Type B pancreatic cell (in vitro differentiated cells): ENCODE data around the gene PDXP. TPM values are rescaled to one million over a fixed set of nuclear protein-coding genes. Genes with fewer than 3 reads are reported as not detected.
"Not testable (repeated sequence)": the region's sequence is repeated elsewhere in the genome, so short reads cannot be mapped to it uniquely, and the experiment has no call there.

Source experiments
- DNase-seq: peaks from one replicate; pipeline ENCODE4 v3.0.0; 2021; ENCODE audit warnings: mixed read lengths; ENCODE audit not compliant: unreplicated experiment; ENCODE audit errors: extremely low spot score
- H3K27ac Mint-ChIP-seq: 2 replicates; pipeline ENCODE4 v1.8.0; 2021; ENCODE audit warnings: mild to moderate bottlenecking, mixed read lengths
- H3K27me3 Mint-ChIP-seq: 2 replicates; pipeline ENCODE4 v1.8.0; 2021; ENCODE audit warnings: mixed read lengths
- H3K36me3 Mint-ChIP-seq: 2 replicates; pipeline ENCODE4 v1.8.0; 2021; ENCODE audit warnings: mixed read lengths
- H3K4me1 Mint-ChIP-seq: one replicate; pipeline ENCODE4 v1.8.0; 2021; ENCODE audit warnings: mixed read lengths; ENCODE audit not compliant: unreplicated experiment
- H3K4me3 Mint-ChIP-seq: 2 replicates; pipeline ENCODE4 v1.8.0; 2021; ENCODE audit warnings: mild to moderate bottlenecking, mixed read lengths
- H3K9me3 Mint-ChIP-seq: 2 replicates; pipeline ENCODE4 v1.8.0; 2021; ENCODE audit warnings: mixed read lengths
- CTCF ChIP-seq: fragments of 200-600 bp; sonication (generic); conservative IDR thresholded peaks from 2 replicates; pipeline ENCODE4 v1.5.0; 2021; ENCODE audit warnings: antibody characterized with exemption, mild to moderate bottlenecking
- long read RNA-seq: library from polyadenylated mRNA; unstranded; transcript quantifications from one replicate; pipeline ENCODE4 v2.0.0, GENCODE V29; 2020
- total RNA-seq: library from RNA; stranded (reverse); gene quantifications from 2 replicates; pipeline ENCODE4 v1.2.1, GENCODE V29; 2021; ENCODE audit warnings: low replicate concordance

PDXP gene
- total RNA-seq, result 15.6 and 30.2 TPM in 2 replicates
- long read RNA-seq, partial matches to known transcripts, result 0 of 1 reads
- long read RNA-seq, other reads (novel, unspliced or antisense), result 0 of 1 reads

GRCh38 chr22:37658133-37659065, at the start of gene PDXP:
Gene PDXP, plus strand, starts transcription at chr22:37658723. Its CDS starts 60 bp downstream, at chr22:37658783.
- no peak for TF ChIP-seq CTCF
- peak; percentile 99 for DNase-seq
- Mint-ChIP-seq H3K4me1 (peaks cover 41% of the 10 kb centered on the region), H3K27me3 (no peaks in the 10 kb centered on the region), H3K27ac (peak within 1 kb of the TSS; percentile 85), H3K4me3 (peak within 1 kb of the TSS; percentile 94), H3K9me3 (no peaks in the 10 kb centered on the region), H3K36me3 (no peaks in the 10 kb centered on the region)

GRCh38 chr22:37609240-37610152, 49.0 kb upstream of the PDXP start:
- peak overlapping the region; percentile 98 for H3K4me3 Mint-ChIP-seq
- TF ChIP-seq CTCF, result no peak
- H3K27ac Mint-ChIP-seq, result peak overlapping the region; percentile 95
- H3K9me3 Mint-ChIP-seq, result no peaks in the 10 kb centered on the region
- DNase-seq, result no peak
- no peaks in the 10 kb centered on the region for H3K27me3 Mint-ChIP-seq
- peaks cover 18% of the 10 kb centered on the region for H3K4me1 Mint-ChIP-seq
- no peaks in the 10 kb centered on the region for H3K36me3 Mint-ChIP-seq

DNA sequence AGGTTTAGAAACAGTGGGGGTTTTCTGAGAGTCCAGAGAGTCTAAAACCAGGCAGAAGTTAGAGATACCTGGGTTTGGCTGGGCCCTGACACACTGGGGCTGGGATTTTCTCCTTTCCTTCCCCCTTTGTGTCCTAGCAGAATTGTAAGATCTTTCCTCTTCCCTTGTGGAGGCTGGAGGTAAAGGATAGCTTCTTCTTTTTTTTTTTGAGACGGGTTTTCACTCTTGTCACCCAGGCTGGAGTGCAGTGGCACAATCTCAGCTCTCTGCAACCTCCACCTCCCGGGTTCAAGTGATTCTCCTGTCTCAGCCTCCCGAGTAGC, 48.4 kb upstream of the PDXP start:
- H3K4me1 Mint-ChIP-seq, result peaks cover 18% of the 10 kb centered on the region
- H3K36me3 Mint-ChIP-seq, H3K9me3 Mint-ChIP-seq, DNase-seq, H3K27me3 Mint-ChIP-seq, H3K27ac Mint-ChIP-seq: not testable (repeated sequence)
- peak overlapping the region; percentile 98 for H3K4me3 Mint-ChIP-seq

DNA sequence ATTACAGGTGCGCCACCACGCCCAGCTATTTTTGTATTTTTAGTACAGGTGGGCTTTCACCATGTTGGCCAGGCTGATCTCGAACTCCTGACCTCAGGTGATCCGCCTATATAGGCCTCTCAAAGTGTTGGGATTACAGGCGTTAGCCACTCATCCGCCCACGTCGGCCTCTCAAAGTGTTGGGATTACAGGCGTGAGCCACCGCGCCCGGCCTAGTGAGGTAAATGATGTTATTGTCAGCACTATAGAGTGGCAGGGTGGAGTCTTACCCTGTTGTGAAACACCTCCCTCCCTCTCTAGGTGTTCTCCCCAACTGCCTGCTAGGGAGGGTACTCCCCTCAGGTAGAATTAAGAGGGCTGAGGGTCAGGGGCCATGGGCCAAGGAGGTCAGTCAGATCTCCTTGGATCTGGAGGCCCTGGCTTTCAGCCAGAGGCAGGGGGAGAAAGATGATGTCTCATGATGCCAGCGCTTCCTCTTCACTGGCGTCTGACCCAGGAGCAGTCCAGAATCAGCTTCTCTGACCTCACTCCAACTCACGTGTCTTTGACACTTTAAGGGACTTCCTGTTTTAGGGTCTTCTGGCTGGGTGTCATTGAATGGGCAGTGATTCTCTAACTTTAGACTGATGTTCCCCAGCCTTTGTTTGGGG, 47.9 kb upstream of the PDXP start:
- Mint-ChIP-seq H3K27me3 (no peaks in the 10 kb centered on the region), H3K27ac (no peak overlapping the region), H3K4me1 (peaks cover 18% of the 10 kb centered on the region), H3K4me3 (peak overlapping the region; percentile 98), H3K36me3 (no peaks in the 10 kb centered on the region), H3K9me3 (no peaks in the 10 kb centered on the region)
- no peak for TF ChIP-seq CTCF
- DNase-seq, result no peak

DNA sequence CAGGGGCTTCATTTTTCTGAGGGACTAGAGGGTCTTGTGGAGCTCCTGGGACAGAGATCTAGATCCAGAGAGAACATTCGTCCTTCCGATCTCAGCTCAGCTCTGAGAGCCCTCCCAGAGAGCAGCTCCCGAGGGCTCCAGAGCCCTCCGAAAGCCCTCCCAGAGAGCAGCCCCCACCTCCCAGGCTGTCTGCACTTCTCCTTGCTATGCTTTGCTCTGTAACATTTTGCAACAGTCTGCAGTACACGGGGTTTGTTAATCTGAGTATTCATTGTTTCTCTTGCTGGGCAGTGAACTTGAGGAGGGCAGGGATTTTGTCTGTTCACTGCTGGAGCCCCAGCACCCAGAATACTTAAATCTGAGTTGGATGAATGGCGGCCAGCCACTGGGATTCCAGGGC, 47.3 kb upstream of the PDXP start:
- no peak overlapping the region for H3K4me3 Mint-ChIP-seq
- no peak for TF ChIP-seq CTCF
- H3K27ac Mint-ChIP-seq, result no peak overlapping the region
- H3K4me1 Mint-ChIP-seq, result peaks cover 18% of the 10 kb centered on the region
- no peaks in the 10 kb centered on the region for H3K36me3 Mint-ChIP-seq
- no peak for DNase-seq
- no peaks in the 10 kb centered on the region for H3K27me3 Mint-ChIP-seq
- H3K9me3 Mint-ChIP-seq, result no peaks in the 10 kb centered on the region
